GM21737 (cell line): ENCODE results near the gene NANOGP8.

ENCODE experiments used
- ATAC-seq: cut with Tn5 transposase; IDR thresholded peaks from one replicate; pipeline ENCODE4 v1.9.1; 2021; ENCODE audit warnings: mild to moderate bottlenecking, moderate library complexity; ENCODE audit not compliant: unreplicated experiment

The NANOGP8 gene

DNA sequence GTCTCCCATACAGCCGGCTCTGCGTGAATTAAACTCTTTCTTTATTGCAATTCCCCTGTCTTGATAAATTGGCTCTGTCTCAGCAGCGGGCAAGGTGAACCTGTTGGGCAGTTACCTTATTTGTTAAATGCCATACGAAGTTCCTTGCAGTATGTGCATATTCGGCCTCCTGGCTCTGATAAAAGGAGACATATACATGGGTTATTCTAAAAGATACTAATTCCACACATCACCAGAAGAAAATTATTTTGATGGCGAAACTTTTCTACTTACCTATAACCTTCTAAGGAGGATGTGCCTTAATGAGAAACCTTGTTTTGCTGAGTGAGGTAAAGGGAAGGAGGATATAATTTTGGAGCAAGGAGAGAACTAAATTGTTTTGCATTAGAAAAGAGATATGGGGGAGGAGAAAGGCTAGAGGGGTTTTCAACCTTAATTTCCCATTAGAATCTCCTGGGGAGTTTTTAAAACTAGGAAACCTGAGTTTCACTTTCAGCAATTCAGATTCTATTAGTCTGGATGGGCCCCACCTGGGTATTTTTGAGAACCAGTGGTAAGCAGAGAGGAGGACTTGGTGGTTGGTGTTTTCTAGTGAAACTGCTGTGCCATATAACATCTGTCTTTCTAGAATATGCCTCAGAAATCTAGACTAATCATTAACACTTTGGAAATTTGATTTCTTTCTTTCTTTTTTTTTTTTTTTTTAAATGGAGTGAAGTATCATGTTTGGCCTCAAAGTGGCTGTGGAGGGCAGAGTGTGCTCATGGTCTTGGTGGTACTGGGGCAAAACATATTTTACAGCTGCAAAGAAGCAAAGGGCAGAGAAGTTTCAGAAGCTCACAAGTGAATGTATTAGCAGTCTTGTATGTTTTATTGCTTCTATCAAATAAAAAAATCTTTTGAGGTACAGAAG is 23.0 kb downstream of the NANOGP8 start:
- ATAC-seq = peak; percentile 72

DNA sequence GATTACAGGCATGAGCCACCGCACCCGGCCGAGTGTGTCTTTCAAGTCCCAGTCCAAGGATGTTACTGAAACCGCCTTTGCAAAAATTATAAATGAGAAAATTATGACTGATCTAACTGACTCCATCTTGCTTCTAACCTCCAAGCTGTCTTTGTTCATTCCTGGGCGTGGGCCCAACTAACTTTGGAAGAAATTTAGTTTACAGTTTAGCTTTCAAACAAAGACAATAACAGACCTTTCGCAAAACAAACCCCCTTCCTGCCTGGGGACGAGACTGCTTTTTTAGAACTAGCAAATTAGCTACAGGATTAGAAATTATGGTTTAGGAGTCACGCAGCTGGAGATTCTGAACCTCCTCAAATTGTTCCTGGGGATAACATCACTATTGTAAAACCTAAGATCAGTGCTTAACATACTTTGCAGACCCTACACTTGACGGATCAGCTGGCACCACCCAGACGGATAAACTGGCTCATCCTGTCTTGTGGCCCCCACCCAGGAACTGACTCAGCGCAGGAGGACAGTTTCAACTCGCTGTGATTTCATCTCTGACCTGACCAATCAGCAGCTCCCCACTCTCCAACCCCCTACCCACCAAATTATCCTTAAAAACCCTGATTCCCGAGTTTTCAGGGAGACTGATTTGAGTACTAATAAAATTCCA is 23.8 kb downstream of the NANOGP8 start:
- no peak for ATAC-seq

DNA sequence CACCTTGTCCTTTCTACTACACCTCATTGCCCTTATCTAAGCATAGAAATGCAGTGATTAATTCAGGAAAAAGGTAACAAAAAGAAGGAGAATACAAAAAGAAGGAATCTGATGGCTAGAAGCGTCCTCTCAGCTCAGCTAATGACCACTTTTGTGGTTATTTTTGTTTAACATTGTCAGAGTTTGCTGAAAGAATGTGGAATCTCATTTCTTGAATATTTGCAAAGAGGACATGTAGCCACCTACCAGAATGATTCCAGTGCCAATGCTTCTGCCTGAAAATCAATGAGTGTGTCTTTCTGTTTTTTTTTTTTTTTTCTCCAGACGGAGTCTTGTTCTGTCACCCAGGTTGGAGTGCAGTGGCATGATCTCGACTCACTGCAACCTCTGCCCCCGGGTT is 24.5 kb downstream of the NANOGP8 start:
- ATAC-seq = no peak

DNA sequence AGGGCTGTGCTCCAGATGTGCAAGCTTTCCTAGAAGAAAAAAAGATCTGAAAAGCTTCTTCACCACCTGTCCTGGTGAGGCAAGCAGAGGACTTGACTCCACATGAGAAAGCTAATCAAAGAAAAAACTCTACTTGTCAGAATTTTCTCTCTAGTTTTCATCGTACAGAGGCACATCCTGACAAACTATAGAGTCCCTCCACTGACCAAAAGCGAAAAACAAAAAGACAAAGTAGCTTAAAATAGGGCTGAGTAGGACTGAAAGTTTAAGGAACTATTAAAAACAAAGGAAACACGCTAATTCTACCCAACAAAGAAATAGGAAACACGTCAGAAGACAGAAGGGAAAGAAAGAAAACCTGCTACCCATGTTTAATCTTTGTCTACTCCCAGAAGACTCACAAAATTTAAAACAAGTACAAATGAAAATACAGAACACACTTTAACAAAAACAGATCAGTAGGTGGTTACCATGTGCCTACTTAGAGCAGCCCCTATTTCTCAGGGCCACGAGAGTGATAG is 26.5 kb downstream of the NANOGP8 start:
- ATAC-seq = no peak

DNA sequence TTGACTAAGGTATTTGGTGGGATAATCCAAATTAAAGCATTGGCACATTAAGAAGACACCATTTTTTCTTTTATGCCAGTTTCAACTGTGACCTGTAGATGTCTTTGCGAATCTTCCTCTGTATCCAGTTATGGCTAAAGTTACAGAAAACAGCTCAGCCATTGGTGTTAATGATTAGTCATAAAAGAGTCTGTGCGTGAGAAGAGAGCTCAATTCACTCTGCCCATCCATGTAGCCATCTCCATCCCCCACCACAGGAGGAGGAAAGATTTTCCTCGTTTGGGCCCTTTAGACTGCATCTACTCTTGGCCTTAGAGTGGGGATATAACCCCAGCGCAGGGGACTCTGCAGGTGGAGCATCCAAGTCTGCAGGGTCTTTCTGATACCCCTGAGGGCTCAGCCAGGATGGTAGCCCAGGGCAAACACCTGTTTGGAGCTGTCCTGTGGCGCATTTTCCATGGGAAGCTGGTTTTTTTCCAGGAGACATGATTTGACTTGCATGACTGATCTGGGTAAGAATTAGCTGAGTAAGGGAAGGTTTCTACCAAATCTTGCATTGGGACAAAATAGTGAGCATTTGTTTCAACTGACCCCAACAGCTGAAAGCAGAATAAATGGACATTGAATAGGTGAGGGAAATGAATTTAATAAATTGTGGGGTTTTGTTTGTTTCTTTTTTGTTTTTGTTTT is 29.5 kb downstream of the NANOGP8 start:
- ATAC-seq = no peak

DNA sequence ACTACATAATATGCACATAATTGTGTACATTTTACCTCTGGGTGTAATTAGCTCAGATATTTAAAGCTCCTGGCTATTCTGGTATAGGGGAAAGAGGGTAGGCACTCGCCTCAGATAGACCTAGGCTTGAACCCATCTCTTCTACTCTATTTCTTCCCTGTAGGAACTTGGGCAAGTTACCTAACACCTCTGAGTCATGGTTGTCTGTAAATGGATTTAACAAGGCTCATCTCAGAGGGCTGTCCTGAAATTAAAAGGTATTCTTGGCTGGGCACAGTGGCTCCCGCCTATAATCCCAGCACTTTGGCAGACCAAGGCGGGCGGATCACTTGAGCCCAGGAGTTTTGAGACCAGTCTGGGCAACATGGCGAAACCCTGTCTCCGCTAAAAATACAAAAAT is 30.7 kb downstream of the NANOGP8 start:
- no peak for ATAC-seq

DNA sequence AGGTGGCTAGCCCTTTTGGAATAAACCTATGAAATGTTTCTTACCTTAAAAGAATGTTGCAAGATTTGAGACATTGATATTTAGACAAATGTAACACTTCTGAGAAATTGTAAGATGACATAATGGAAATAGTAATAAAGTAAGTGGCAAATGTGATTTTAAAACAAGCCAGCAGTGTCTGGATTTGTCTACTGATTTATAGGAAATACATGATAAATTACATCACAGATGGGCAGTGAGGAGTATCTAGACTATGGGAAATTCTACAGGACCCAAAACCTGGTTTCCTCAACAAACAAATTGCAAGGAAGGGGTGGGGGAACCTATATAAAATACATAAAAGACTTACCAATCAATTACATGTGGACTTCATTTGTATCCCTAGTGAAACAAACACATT is 37.1 kb downstream of the NANOGP8 start:
- no peak for ATAC-seq

DNA sequence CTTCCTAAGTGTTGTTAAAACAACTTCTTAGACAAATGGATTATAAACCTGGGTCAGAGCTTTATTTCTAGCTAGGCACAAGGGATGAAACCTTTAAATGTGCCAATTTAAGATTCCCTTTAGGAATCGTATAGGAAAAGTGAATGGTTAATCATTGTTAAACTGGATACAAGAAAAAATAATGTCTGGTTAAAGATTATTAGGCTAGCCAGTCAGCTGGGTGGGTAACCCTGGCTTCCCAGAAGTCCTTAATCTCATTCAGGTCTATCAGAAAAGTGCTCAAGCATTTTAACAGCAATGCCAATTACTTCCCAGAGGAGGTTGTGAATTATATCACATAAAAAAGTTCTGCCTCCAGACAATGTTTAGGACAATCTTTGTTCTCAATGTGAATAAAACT is 37.6 kb downstream of the NANOGP8 start:
- no peak for ATAC-seq

DNA sequence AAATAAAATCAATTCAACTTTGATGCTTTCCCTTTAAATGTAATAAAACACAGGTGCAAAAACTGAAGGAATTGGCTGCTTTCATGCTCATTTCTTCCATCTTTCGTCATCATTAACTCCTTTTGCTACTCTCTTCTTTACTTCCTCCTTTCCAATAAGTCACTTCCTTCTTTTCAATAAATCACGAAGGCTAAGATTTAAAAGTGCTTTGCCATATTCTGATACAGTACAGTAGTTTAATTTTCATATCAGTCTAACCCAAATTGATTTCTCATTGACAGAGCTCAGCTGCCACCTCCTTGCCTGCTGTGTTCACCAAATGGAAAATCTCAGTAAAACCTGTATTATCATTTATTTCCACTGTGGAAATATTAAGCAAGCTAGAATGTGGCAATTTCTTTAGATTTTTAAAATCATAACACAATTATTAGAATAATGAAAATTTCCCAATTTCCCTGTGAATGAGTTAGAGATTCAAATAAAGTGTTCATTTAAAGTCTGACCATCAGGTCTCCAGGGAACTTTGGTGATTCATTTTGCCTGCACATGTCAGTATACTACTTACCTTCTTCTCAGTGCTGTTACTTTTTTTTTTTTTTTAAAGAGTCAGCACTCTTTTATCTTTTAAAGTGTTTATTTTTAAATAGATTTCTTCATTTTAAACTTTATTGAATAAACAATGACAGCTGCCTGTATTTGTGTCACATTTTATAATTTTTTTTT is 41.6 kb downstream of the NANOGP8 start:
- ATAC-seq = no peak

DNA sequence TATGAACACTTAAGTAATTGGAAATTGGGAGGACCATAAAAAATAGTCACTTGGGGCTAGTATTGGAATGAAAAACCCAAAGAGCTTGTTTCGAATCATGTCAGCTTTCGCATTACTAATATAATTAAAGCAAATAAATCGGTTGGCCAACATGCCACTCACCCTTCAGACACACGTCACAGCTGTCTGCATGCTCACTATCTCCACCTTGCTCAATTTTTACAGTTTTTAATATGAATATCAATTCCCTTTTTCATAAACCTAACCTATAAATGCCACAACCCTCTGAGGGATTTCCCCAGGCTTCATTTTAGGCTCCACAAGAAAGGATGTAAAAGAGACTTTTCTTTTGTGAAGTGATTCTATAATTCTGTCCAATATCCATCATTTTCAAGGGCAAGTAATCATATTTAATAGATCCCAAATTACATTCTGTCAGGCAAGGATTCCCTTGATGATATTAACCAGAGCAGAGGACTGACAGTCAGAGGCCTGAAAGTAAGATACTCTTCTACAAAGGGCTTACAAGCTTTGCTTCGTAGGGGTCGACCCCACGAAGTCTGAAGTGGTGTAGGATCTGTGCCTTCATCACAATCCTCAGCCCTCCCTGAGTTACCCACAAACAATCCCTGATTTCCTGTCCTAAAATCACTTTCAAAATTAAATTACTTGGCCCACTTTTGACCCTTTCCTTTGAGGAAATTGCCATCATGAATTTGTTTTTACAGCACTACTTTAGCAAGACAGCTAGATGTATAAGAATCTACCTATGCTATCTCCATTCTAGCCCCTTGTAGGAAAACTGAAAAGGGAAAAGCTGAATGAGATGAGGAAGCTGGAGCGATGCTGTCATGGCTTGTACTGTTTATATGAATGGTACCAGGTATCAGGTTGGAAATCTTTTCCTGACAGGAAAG is 44.5 kb downstream of the NANOGP8 start:
- no peak for ATAC-seq

DNA sequence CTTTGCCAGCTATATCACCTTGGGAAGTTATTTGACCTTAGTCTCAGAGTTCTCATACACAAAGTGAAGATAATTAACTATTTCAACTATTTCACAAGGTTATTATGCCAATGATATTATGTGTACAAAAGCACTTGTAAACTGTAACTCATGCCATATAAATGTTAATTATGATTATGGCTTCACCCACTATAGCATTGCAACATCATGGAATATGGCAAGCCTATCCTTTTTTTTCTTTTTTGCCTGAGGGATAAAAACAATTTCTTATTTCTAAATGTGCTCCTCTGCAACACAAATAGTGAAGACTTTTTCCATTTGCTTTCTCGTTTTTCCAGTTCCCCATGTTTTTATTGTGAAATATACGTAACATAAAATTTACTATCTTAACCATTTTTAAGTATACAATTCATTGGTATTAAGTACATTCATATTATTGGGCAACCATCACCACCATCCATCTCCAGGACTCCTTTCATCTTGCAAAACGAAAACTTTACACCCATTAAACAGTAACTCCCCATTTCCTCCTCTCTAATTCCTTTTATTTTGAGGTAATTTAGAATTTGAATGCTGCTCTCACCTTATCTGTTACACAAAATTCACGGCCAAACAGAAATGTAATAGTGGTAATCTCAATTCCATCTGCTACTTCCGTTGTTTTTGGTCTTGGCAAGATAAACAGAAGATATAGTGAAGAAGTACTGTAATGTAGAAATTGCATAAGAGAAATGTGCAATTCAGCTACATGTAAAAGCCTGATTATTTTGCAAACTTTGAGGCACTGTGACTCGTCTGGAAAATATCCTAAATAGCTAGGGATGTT is 46.3 kb downstream of the NANOGP8 start:
- ATAC-seq = no peak
